Glomerular visceral epithelial cell (primary cell): Measurements from ENCODE around the gene HVCN1.
"Not testable (repeated sequence)": the region's sequence is repeated elsewhere in the genome, so short reads cannot be mapped to it uniquely, and the experiment has no call there.

Experiments used
- DNase-seq: peaks from one replicate; pipeline ENCODE4 v3.0.0-alpha.2; 2016; ENCODE audit errors: extremely low spot score

The HVCN1 gene

DNA sequence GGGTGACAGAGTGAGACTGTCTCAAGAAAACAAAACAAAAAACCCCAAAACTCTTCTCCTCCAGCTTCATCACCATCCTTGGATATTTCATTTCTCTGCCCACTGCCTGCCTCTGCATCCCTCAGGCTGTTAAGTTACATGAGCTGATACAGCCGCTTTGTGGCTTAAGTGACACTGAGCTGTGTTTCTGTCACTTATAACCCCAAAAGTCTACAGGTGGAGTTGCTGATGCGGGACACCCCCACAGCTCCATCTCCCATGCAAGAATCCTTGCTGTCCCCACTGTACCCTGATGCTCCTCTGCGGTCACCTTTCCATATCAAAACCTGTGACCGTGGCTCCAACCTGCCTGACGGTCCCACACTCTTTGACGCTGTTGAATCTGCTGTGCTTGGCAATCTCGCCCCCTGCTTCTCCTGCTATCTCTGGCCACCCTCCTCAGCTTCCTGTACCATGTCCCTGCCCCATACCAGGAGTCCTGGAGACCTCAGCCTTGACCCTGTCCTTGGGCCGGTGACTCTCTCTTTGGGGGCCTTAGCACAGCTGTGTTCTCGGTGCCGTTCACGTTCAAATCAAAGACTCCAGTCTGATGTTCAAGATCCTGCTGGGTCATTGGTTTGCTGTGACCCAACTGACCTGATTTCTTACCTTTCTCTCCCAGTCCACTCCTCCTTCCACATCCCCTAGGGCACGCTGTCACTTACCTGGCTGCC lies 20.3 kb downstream of the HVCN1 start:
- no peak for DNase-seq

DNA sequence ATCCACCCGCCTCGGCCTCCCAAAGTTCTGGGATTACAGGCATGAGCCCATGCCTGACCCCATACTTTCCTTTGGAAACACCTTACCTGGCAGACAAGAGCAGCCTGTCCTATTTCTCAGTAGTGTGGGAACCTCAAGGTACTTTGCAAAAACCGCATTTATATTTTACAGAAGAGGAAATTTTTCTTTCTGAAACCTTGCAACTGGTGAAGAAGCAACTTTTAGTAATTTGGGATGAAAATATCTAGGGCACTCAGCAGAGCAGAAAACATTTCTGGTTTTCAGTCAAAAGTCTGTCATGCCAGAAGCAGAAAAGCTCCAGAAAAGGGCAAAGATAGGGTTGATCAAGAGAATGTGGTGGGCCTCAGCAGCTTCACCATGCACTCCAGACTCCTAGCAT lies 21.2 kb downstream of the HVCN1 start:
- DNase-seq: no peak

DNA sequence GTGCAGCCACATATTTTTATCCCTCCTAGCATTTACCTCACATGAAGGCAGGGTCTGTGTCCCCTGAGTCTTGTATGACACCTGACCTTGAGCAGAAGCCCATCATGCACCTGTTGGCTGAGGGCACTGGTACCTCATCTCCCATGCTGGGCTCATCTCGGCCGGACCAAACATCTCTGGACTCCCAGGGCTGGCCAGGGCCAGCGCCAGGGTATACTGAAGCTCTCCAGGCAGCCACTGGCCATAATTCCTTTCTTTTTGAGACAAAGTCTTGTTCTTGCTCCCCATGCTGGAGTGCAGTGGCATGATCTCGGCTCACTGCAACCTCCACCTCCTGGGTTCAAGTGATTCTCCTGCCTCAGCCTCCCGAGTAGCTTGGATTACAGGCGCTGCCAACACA lies 22.0 kb downstream of the HVCN1 start:
- no peak for DNase-seq

DNA sequence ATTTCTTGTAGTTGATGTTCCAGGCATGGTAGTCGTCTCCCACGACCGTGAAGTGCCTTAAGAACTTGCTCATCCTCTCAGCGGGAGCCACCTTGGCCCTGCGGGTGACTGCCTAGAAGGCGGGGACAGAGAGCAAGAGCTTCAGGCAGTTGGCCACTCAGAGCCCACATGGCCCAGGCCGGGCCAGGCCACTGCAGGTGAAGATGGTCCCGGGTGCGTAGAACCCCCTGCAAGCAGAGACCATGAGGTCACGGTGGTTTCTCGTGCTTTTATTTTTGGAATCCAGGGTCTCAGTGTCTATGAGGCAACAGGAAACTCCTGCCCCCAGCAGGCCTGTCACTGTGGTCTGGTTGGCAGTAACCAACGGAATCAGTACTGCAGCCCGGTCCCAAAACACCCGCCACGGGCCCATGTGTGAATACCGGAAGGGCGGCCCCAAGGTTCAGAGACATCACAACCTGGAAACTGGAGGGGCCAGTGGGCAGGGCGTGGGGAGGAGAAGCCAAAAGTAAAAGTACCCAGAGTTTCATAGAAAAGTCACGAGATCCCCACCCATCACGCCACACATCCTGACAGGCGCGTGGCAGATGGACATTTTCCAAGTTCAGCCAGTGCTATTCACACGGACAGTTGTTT lies 27.5 kb downstream of the HVCN1 start:
- no peak for DNase-seq

DNA sequence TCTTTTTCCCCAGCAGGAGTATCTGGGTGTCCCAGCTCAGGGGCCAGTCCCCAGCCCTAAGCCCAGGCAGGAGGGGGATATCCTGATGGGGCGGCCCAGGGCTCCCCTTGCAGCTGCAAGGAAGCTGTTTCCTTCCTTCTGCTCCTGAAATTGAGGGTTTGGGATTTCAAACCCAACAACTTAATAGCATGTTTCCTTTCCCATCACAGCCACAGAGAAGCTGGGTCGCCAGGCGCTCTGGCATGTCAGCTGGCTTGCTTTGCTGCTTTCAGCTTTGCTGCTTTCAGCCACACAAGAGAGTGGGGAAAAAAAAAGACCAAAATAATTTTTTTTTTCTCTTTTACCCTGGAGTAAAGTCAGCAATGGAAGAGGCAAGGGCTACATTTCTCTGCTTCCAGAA lies 30.0 kb downstream of the HVCN1 start:
- no peak for DNase-seq

DNA sequence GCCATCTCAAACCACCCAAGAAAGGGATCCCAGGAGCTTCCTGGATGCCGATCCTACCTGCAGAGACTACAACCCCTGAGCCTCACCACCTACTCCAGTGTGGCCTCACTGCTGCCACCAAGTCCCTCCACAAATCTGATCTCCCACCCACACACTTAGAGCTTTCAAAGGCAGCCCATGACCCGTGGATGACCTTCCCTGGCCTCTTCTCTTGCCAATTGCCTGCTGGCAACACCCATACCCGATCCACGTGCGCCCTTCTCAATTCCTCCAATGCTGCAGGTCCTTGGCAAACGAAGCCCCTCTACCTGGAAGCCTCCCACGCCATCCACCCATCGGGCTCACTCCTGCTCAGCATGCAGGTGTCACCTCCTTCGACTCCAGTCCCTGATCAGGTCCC lies 30.7 kb downstream of the HVCN1 start:
- DNase-seq: no peak

DNA sequence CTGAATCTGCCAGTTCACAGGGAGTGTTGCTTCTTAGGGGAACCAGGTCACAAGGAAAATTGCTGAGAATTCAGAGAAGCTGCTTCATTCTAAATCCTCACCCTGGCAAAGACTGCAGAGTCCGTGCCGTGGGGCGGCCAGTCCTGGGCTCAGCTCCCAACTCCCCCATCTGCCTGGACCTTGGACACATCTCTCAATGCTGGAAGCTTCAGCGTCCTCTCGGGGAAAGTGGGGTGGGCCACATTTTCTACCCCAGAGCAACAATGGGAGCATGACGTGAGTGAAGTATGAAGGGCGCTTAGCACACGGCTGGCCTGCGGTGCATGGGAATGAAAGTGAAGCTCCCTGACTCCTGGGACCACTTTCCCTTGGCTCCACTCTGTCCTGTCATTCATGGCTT lies 31.2 kb downstream of the HVCN1 start:
- no peak for DNase-seq

DNA sequence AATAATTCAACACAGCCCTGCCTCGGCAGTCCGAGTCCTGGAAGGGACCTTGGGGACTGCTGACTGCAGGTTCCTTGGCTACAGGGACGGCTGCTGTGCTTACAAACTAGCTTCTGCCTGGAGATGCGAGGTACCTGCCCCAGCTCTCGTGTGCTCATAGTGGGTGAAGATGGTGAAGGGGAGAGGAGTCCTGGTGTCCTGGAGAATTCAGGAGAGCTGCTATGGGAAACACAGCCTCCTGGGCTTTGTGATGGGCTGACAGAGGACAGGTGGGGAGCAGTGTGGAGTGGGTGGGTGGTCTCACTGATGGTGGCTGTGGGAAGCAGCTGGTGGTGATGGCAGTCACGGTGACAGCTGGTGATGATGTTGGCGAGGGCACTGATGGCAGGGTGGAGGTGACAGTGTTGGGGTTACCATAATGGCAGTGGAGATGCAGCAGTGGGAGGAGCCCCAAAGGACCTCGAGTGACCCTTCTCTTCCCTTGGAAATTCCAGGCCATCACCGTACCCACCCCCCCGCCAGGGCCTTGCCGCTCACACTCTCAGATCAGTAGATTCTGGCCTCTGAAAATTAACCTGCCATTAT lies 32.8 kb downstream of the HVCN1 start:
- DNase-seq: no peak

DNA sequence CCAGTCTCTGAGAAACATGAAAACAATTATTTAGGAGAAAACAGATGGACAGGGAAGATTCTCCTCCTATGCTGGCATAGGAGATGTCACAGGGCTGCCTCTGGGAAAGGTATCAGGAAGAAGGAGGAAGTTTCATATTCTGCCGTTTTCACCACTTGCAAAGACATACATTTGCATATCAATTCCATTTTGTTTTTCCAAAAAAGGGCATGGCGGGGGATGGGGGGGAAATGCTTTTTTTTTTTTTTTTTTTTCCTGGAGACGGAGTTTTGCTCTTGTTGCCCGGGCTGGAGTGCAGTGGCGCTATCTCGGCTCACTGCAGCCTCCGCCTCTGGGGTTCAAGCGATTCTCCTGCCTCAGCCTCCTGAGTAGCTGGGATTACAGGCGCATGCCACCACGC lies 34.7 kb downstream of the HVCN1 start:
- DNase-seq: not testable (repeated sequence)

DNA sequence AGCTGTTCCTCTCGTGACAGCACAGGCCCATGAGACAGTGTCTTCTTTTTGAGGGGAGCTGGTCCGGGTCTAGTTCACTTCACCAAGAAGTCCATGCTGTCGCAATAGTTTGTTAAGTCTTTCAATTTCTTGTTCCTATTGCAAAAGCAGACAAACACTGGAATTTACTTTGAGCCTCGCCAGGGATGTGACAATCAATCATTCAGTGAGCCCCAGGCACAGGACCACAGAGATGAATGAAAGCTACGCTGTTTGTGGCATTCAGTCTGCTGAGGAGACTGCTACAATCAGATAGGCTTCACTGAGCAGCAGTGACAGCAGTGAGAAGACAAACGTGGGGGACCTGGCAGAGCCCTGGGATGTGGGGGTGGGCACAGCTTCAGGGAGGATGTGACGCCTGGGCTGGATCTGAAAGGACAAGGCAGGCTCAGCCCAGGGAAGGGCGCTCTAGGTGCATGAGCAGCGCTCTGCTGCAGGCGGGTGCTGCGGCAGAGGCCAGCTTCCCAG lies 39.5 kb downstream of the HVCN1 start:
- DNase-seq: no peak

DNA sequence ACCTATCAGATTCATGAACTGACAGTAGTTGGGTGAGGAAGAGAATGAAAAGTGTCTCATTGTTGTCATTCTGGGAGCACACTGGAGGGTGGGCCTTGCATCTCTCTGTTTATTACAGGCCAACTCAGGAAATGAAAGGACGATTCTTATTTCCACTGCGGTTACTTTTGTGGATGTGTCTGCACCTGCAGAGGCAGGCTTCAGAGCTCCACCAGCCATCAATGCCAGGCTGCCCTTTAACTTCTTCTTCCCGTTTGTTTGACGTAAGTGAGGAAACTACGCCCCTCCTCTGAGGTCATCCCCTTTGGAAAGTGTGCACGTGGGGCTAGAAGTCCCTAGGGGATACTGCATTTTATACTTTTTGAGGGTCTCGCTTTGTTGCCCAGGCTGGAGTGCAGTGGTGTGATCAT lies 41.3 kb downstream of the HVCN1 start:
- no peak for DNase-seq

DNA sequence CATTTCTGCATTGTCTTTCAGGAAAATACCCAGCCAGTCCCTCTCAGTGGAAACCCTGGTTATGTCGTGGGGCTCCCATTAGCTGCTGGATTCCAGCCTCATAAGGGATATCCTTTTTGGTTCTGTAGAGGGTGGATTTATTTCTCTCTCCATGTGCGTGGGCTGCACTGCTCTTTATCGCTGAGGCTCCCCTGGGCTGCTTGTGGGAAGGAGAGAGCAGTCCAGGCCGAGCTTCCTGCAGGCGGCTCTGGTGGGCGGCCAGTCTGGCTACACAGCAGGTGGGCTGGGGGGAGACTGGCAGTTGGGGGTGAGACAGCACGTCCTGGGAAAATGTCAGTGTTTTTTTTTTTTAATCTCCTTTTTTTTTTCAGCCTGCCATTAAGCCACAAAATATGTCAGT lies 47.4 kb downstream of the HVCN1 start:
- DNase-seq: no peak

DNA sequence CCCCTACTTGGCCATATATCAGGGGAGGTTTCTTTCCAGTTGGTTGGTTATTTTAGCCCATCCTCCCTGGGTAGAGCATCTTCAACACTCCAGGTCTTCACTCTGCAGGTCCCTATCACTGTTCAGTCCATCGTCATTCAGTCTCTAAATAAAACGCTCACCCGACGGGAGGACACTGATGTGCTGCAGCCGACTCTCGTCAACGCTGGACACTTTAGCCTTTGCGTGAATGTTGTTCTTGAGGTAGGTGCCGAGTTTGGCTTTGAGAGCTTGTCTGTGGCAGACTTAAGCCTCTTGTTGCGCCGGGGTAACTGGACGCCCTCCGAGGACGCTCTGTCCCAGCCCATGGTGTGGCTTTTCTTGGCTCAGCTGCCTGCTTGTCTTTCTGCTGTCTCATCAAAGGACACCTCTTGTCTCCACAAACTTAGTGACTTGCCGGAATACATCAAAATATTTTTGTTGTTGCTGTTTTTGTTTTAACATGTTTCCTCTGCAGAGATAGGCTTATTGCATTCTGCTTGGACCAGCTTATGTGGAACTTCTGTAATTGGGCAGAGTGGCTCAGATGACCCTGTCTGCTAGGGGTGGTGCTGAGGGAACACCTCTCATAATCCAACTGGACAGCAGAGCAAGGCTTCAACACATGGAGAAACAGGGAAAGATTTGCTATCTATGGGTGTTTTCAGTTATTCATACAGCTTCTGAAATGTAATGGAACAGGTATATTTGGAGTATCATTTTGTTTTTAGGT lies 48.5 kb downstream of the HVCN1 start:
- DNase-seq: no peak

DNA sequence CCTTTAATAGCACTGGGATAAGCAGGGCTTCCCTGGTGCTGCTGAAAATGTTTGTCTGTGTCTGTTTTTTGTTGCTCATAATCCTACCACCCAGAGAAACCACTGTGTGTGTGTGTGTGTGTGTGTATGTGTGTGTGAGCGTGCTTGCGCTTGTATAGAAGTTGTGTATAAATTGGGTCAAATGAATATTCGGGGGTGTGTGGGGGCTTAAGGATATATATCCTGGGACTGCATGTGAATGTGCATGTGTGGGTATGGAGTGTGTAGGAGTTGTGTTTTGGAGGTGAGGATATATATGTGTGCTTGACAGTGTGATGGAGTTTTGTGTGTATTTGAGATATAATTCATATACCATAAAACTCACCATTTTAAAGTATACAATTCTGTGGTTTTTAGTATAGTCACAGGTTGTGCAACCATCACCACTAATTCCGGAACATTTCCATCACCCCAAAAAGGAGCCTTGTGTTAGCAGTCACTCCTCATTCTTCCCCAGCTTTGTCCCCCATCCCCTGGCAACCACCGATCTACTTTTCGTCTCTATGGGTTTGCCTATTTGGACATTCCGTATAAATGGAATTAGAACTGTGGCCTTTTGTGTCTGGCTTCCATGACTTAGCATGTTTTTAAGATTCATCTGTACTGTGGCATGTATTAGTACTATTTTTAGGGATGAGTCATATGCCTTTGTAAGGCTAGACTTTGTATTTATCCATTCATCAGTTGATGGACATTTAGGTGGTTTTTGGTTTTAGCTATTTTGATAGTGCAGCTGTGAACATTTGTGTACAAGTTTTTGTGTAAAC lies 49.4 kb downstream of the HVCN1 start:
- DNase-seq: no peak

DNA sequence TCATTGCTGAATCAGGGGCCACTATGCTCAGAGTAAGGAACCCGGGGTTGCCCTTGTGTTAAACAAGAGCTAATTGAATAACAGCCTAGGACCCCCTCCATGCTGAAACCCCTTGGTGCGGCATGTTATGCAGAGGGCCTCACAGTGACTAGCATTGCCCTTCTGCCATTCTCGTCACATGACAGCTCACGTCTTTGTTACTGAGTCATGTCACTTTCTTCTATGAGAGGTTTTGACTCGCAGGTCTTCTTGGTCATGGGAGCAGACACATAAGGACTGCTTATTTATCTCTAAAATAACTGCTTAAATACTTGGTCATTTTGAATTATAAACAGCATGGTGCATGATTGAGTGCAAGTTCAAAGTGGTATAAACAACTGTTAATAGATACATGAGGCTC lies 50.1 kb downstream of the HVCN1 start:
- no peak for DNase-seq

DNA sequence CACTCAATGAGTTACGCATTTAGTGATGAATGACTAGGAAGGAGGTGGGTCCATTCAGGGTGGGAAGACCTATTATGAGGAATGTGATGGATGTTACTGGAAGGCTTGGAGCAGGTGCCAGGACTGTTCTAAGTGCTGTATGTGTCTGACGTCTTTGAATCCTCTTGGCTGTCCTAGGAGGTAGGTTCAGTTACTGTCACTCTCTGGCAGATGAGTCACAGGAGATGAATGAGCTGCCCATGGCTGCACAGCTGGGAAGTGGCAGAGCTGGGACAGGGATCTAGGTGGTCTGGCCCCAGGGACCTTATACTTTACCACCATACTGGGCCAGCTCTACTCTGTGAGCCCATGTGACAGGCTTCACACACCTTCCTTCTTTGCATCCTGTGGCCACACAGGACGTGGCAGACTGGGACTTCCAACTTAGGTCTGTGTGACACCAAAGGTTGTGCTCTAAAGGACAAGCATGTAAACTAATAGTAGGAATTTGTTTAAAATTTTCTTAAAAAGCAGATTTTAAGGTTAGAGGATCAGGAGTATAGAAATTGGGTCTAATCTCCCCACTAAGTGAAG lies 51.0 kb downstream of the HVCN1 start:
- no peak for DNase-seq

DNA sequence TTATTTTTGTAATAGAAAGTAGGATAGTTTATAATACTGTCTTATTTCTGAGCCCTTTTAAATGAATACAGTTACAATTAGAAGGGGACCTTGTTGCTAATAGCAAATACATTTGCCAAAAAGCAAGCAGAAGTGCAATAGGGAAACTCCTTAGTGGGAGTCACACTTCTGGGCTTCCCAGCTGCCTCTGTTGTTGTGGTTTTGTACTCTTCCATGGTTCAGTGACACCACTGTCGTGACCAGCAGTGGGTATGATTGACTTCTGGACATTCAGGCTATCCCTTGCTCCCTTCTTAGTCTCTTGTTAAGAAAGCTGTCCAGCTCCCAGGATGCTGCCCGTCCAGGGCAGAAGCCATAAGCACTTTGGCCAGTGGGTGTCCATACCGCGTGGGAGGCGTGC lies 52.4 kb downstream of the HVCN1 start:
- peak; percentile 30 for DNase-seq

DNA sequence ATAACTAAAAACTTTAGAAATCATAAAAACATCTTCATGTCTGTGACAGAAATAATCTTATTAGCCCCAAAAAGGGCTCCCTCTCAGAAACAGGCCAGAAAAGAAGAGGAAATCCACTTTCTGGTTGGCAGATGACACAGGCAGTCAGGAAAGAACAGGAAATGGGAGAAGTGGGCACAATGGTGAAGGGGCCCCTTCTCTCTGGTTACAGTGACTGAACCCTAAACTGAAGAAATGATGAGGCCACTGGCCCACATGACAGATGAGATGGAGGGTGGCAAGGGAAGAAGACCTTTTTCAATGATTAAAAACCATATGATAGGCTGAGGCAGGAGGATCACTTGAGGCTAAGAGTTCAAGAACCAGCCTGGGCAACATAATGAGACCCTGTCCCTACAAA lies 53.9 kb downstream of the HVCN1 start:
- no peak for DNase-seq

DNA sequence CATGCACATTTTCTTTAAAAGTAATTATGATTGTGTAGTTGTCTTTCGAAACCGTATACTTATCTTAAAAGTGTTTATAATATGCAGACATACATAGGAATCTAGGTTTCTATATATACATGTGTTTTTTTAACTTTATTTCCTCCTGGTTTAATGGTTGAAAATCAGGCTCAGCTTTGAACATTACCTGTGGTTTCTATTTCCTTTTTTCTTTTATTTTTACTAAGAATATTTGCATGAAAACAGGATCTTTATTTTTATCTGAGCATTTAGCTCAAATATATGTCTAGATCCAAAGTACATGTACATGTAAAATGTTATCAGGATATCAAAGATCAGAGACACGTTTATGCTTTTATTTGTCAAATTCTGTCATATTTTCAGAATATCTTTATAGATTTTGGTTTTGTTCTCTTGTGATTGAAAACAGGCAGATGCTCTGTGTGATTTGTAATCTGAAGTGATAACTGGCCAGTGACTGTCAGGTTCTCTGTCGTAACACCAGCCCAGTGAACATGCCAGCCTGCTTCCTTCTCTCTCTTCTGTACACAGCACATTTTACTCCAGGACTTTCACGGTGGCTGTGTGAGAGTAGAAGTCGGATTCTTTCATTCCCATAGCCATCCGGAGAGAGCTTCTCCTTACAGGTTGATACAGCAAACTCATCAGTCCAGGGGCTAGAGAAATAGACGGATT lies 61.3 kb downstream of the HVCN1 start:
- no peak for DNase-seq

DNA sequence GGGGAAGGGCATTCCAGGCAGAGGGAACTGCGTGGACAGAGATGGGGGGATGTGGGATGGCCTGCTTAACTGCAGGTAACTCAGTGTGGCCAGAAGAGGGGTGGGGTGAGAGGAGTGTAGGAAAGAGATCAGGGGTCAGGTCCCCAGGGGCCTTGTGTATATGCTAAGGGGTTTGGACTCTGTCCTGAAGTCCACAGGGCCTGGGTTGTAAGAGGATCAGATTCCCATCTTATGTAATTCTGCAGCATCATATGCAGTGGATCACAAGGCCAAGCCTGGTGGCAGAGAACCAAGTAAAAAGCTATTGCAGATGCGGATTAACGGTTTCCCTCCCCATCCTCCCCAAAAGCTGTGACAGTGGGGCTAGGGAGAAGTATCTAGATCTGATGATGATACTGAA lies 66.3 kb downstream of the HVCN1 start:
- DNase-seq: no peak

DNA sequence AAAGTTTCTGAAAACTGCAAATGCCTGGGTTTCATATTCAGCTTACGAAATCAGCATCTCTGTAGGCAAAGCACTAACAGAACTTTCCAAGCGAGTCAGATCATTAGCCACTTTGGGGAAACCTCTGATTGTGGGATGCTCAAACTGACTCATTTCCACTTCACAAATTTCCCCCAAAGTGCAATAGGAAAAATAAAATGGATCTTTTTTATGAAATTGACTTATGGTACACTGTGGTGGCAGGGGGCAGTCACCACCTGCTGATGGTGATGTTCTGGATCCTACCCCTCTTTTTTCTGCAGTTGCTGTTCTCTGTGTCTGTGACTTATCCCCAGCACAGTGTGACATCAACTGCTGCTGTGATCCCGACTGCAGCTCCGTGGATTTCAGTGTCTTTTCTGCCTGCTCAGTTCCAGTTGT lies 69.4 kb downstream of the HVCN1 start:
- no peak for DNase-seq
